HG03520 (cell line): Measurements from ENCODE around the gene MROH8.

ENCODE experiments used
- ATAC-seq: cut with Tn5 transposase; IDR thresholded peaks from one replicate; pipeline ENCODE4 v1.9.1; 2021; ENCODE audit warnings: mild to moderate bottlenecking, moderate library complexity; ENCODE audit not compliant: unreplicated experiment

MROH8 gene

DNA sequence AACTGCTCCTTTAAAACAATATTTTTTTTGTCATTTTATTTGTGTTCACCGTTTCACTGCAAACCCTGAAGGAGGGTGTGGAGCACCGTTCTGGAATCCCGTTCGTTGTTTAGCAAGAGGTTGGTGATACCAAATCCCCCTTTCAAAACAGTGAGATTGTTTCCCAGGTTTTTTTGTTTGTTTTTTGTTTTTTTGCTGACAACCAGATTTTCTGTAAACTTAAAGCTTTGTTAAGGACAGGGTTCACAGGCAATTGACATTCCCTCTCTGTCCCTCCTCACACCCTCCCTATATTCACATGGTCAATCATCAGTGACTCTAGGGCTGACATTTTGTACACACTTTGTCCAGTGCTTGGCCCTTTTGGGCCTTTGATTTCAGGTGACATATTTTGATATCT is 21.0 kb upstream of the MROH8 start:
- ATAC-seq: no peak

GRCh38 chr20:37198932-37199660 is 19.7 kb upstream of the MROH8 start:
- no peak for ATAC-seq

- ATAC-seq: no peak
Observed at GRCh38 chr20:37194621-37195417, 15.5 kb upstream of the MROH8 start.

DNA sequence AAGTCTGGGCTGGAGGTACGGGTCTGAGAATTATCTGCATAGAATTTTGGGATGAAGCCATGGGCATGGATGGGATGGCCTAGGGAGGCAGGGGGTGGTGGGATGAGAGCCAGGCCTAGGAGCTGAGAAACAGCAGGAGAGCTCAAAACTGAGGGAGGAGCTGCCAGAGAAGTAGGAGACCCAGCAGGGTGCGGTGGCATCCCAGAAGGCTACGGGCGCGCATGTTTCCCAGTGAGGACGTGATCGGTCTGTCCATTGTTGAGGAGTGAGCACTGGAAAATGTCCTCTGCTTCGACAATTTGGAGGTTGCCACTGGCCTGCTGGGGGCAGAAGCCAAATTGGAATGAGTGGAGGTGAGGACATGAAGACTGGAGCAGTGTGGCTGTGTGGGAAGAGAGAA is 14.5 kb upstream of the MROH8 start:
- ATAC-seq: no peak

DNA sequence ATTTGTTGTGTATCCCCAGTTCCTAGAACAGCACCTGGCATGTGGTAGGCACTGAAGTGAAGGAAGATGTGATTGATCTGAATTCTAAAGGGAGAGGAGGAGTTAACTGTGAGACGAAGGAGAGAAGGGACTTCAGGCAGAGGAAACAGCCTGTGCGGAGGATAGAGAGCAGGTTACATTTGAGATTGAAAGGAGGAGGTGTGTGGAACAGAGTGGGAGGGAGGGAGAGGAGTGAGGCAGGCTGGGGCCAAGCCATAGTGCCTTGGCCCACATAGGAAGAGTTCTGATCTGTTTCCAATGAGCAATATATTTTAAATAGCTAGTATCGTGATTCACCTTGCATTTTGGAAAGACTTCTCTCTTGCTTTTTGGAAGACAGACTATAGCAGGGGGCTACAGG is 13.9 kb upstream of the MROH8 start:
- ATAC-seq: no peak

DNA sequence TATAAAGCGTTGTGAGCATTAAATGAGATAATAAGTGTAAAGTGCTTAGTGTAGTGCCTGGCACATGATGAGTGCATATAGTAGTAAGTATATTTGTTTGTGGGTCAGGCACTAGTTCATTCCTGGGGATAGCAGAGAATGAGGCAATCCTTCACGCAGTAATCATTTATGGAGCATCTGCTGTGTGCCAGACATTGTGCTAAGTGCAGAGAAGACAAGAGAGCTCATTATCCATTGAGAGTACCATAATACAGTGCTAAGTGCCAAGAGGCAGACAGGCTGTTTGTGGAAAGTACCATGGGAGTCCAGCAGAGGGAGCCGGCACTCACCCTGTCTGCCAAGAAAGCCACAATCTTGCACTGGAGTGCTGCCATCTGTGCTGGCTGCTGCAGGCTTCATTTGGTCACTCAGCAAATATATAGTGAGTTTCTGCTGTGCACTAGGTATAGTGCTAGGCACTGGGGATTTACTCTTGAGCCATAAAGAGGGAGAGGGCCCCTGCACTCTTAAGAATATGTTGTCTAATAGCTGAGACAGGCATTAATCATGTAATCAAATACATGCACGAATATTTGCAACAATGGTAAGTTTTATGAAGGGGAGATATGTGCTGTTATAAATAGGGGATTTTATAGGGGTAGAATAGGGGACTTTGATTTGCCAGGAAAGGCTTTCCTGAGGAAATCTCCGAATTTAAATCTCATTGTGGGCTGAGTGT is 12.9 kb upstream of the MROH8 start:
- ATAC-seq: no peak

DNA sequence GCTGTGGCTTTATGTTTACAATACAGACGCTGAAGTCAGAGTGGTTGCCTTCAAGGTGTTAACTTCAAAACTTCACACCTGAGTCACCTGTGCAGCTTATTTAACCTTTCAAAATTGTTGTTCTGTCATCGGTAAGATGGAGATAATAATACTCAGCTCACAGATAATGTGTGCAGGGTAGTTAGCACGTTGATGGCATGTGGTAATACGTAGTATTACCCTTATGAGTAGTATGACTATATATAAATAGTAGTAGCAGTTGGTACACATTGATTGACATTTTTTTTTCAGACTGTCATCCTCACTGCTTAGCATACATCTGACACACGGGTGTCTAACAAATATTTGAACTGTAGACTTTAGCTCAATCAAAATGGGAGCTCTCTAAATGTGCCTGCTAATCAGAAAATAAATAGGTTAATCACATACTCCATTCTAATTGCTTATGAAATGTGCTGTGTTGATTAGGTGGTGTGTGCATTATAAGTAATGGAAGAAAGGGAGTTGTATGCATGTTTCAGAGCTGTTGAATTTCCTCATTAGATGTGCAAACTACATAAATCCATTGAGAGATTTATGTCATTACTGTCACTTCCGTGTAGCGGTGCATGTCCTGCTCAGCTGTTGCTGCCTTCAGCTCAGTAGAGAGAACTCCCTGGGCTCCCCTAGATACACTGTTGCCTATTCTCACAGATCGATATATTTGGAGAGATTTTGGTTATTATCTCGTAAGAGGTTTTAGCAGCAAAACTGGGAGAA is 11.2 kb upstream of the MROH8 start:
- ATAC-seq: no peak

- no peak for ATAC-seq
Observed at GRCh38 chr20:37189416-37190016, 10.2 kb upstream of the MROH8 start.

DNA sequence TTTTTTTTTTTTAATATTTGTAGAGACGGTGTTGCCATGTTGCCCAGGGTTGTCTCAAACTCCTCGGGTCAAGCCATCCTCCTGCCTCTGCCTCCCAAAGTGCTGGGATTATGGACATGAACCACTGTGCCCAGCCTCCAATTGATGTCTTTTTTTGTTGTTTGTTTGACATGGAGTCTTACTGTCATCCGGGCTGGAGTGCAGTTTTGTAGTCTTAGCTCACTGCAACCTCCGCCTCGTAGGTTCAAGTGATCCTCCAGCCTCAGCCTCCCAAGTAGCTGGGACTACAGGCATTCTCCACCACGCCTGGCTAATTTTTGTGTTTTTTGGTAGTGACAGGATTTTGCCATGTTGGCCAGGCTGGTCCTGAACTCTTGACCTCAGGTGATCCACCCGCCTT is 9.4 kb upstream of the MROH8 start:
- no peak for ATAC-seq

- ATAC-seq: no peak
Observed at GRCh38 chr20:37185686-37186085, 6.3 kb upstream of the MROH8 start.

DNA sequence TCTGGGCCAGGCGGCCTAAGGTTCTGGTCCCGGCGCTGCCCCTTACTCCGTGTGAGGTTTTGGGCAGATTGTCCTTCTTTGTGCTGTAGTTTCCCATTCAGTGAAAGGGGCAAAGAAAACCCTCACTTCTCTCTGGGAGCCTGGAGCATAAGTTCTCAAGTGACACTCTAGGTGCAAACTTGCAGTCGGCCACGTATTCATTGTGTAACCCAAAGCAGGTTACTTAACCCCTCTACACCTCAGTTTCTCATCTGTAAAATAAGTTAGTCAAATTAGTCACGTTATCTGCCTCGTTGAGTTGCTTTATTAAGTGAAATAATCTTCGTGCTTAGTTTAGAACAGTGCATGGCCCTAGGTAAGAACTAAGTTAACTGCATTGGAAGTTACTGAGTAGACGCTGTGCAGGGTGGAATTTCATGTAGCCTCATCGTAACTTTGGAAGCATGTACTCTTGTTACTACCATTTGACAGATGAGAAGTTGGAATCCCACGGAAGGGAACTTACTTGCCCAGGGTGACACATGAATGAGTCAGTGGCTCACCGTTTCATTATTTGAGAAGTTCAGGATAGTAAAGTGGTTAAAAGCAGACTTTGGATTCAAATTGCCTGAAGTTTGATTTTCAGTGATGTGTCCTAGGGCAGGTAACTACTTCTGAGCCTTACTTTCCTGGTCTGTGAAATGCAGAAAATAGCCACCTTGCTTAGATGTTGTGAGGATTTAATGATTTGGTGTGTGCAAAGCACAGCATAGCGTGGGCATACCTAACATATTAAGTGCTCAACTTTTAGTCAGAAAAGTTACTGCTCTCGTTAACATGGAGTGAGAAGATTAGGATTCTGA is 556 bp upstream of the MROH8 start:
- no peak for ATAC-seq

DNA sequence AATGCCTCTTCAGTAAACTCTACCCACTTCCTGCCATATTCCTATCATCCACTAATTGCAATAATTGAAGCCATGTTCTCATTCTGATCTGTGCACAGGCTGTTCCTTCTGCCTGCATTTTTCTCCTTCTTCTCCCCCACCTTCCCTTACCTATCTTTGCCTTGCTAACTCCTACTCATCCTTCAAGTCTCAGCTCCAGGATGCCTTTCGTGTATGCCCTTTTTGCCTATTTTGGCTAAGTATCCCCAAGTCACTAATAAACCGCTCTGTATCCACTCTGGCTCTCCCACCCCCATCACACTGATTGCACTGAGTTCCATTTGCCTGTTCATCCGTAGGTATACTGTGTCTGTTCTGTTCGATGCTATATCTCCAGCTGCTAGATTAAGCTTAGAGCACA is 6.5 kb downstream of the MROH8 start:
- no peak for ATAC-seq

DNA sequence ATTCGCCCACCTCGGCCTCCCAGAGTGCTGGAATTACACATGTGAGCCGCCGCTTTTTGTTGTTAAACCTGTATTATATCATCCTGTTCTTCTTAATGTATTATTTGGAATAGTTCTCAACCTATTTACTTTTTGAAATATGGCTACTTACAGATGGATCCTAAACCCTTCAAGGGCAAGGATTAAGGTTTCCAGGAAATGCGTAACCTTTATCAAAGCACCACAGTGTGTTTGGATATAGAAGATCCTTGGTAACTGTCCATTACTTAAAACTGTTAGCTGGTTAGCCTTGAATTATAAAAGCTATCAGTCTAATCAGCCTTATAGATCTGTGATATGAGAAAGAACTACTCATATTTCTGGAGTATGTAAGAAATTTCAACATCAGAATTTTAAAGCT is 12.5 kb downstream of the MROH8 start:
- no peak for ATAC-seq

- ATAC-seq: no peak
Observed at GRCh38 chr20:37165031-37165430, 14.3 kb downstream of the MROH8 start.

GRCh38 chr20:37163832-37164554 is 15.4 kb downstream of the MROH8 start:
- ATAC-seq: no peak

DNA sequence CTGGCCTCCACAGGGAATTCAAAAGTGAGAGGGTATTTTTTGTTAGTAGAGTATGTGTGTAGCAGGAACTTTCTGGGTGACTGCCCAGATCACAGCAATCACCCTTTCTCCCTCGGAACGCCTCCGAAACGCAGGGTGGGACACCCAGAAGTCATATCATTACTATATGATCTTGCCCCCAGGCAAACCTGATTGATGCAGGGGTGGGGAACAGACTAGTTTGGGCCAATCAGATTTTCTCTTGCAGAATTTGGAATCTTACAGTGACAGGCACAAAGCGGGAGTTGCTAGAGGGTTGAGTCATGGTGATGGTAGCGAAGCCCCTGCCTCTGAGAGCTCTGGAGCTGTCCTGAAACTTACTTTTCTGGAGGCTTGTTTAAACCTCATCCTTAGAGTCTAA is 16.7 kb downstream of the MROH8 start:
- no peak for ATAC-seq

DNA sequence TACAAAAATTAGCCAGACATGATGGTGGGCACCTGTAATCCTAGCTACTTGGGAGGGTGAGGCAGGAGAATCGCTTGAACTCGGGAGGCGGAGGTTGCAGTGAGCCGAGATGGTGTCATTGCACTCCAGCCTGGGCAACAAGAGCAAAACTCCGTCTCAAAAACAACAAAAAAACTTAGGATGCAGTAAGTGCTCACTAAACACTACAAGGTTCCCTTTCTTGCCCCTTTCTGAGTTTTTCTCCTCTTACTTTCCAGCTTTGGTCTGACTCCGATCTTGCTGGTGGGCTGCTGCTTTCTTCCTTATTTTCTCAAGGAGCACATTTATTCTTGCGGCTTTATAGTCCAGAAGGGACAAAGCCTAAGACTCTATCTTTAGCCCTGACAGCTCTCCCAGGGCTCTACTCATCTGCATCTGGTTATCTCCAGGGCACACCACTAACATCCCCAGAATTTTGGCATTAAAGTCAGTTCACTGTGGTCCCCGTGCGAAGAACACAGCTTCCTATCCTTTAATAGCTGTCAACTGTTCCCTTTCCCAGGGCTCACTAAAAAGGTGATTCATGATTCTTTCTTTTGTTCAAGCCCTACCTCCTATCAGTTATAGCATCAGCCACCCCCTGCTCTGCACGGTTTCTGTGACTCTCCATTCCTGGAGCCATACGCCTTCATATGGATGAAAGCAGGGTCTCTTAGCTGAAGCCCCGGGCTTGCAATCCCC is 17.4 kb downstream of the MROH8 start:
- no peak for ATAC-seq

- no peak for ATAC-seq
Observed at GRCh38 chr20:37160683-37161082, 18.7 kb downstream of the MROH8 start.

GRCh38 chr20:37158248-37158647 is 21.1 kb downstream of the MROH8 start:
- ATAC-seq: no peak
